Colonic mucosa (tissue), 4 donors: ENCODE data around the gene C19orf73. TPM values are rescaled to one million over a fixed set of nuclear protein-coding genes. Genes with fewer than 3 reads are reported as not detected.

Source experiments
- DNase-seq: peaks from one replicate; pipeline ENCODE4 v3.0.0-alpha.2; 2020
- H3K27ac ChIP-seq: fragments of 200-600 bp; one replicate; pipeline ENCODE4 v1.8.0; 2021
- H3K27me3 ChIP-seq: fragments of 200-600 bp; one replicate; pipeline ENCODE4 v1.8.0; 2021
- H3K36me3 ChIP-seq: fragments of 200-600 bp; one replicate; pipeline ENCODE4 v1.8.0; 2021
- H3K4me1 ChIP-seq: fragments of 200-600 bp; one replicate; pipeline ENCODE4 v1.8.0; 2021; ENCODE audit warnings: mild to moderate bottlenecking
- H3K4me3 ChIP-seq: fragments of 200-600 bp; one replicate; pipeline ENCODE4 v1.8.0; 2021
- H3K9ac ChIP-seq, 2 donors: one replicate each; pipeline ENCODE4 v1.7.0; 2013; ENCODE audit warnings: control low read depth in 2 of 2, low read depth in 2 of 2, low read length in 2 of 2
- H3K9me3 ChIP-seq: fragments of 200-600 bp; one replicate; pipeline ENCODE4 v1.8.0; 2021
- CTCF ChIP-seq: fragments of 200-600 bp; IDR thresholded peaks from one replicate; pipeline ENCODE4 v1.8.0; 2022; ENCODE audit warnings: antibody characterized with exemption, mild to moderate bottlenecking
- intact Hi-C: fragments of 100-400 bp; cut with DNase I; formaldehyde crosslinking; loops from one replicate; pipeline ENCODE4 v1.14.1; 2022
- total RNA-seq, 2 donors: library from RNA; stranded (reverse); fragmentation: NEBNext Ultra II Directional in 1 of 2; extraction: Animal tissue kit (Norgen Biotek cat#: 25700) in 1 of 2; gene quantifications; one replicate each; pipeline ENCODE4 v1.2.1, GENCODE V29; 2021
- donor health status: healthy.
- donor health status: DM: no; HTN: no; CAD: no.
- donor health status: DM: no; HTN: no; CAD: no.

C19orf73 gene
- total RNA-seq, 2 donors from 2014 or later, result 3.5 to 4.8 TPM

GRCh38 chr19:49114630-49115363 is 4.1 kb downstream of the C19orf73 start:
- peak overlapping the region; percentile 64 for H3K27ac ChIP-seq
- H3K4me3 ChIP-seq, result peak overlapping the region; percentile 89
- TF ChIP-seq CTCF, result no peak
- peaks cover 19% of the 10 kb centered on the region for H3K4me1 ChIP-seq
- DNase-seq, result peak; percentile 69
- no peaks in the 10 kb centered on the region for H3K36me3 ChIP-seq
- H3K9ac ChIP-seq, result peak overlapping the region; percentile 63 to 84
- no peaks in the 10 kb centered on the region for H3K9me3 ChIP-seq
- no peaks in the 10 kb centered on the region for H3K27me3 ChIP-seq
- intact Hi-C loops, result no loop called here

GRCh38 chr19:49113762-49114629 is 4.9 kb downstream of the C19orf73 start, which contains the start of gene LIN7B:
Gene LIN7B (plus strand): TSS chr19:49114370. CDS start chr19:49114405, 35 bp downstream.
- H3K27ac ChIP-seq, result peak within 1 kb of the TSS; percentile 64
- peaks cover under 1% of the 10 kb centered on the region for H3K36me3 ChIP-seq
- no peak for TF ChIP-seq CTCF
- H3K9ac ChIP-seq, result peak within 1 kb of the TSS; percentile 66 to 84
- H3K4me3 ChIP-seq, result peak within 1 kb of the TSS; percentile 89
- DNase-seq, result peak; percentile 65
- H3K4me1 ChIP-seq, result peaks cover 17% of the 10 kb centered on the region
- H3K9me3 ChIP-seq, result no peaks in the 10 kb centered on the region
- intact Hi-C loops, result no loop called here
- no peaks in the 10 kb centered on the region for H3K27me3 ChIP-seq

GRCh38 chr19:49111218-49111998 is 7.5 kb downstream of the C19orf73 start:
- peaks cover 8% of the 10 kb centered on the region for H3K4me1 ChIP-seq
- no peaks in the 10 kb centered on the region for H3K27me3 ChIP-seq
- no peak overlapping the region for H3K9ac ChIP-seq
- no peak for TF ChIP-seq CTCF
- H3K36me3 ChIP-seq, result peaks cover 20% of the 10 kb centered on the region
- H3K9me3 ChIP-seq, result no peaks in the 10 kb centered on the region
- no peak for DNase-seq
- no peak overlapping the region for H3K4me3 ChIP-seq
- intact Hi-C loops, result no loop called here
- H3K27ac ChIP-seq, result no peak overlapping the region

DNA sequence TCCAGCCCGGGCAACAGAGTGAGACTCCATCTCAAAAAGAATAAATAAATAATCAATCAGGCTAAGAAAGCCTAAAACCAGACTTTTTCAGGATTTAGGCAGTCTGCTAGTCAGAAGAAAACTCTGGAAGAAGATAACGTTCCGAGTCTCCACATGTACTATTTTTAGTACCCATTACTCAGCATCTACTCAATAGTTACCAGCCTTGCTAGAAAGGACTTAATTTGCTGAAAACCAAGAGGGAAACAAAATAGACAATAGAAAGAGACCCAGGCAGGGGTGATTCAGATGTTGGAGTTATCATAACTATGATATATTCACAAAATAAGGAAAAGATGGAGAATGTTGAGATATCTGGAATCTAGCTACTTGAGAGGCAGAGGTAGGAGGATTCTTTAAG is 8.4 kb downstream of the C19orf73 start:
- DNase-seq, result no peak
- Histone ChIP-seq H3K4me3 (no peak overlapping the region), H3K9ac (no peak overlapping the region), H3K27me3 (no peaks in the 10 kb centered on the region), H3K9me3 (no peaks in the 10 kb centered on the region), H3K36me3 (peaks cover 20% of the 10 kb centered on the region), H3K4me1 (peaks cover 8% of the 10 kb centered on the region), H3K27ac (no peak overlapping the region)
- intact Hi-C loops, result no loop called here
- TF ChIP-seq CTCF, result no peak
